8988T (cell line): ENCODE data around the gene TNFRSF1A.
A peak's percentile ranks its signal among the peaks of the same experiment; 100 is the strongest.

ENCODE experiments used
- DNase-seq: peaks from one replicate; pipeline ENCODE4 v3.0.0; 2011

Gene TNFRSF1A

GRCh38 chr12:6322352-6322751, 19.5 kb downstream of the TNFRSF1A start:
- DNase-seq = no peak

GRCh38 chr12:6321905-6322304, 20.0 kb downstream of the TNFRSF1A start:
- DNase-seq = no peak

DNA sequence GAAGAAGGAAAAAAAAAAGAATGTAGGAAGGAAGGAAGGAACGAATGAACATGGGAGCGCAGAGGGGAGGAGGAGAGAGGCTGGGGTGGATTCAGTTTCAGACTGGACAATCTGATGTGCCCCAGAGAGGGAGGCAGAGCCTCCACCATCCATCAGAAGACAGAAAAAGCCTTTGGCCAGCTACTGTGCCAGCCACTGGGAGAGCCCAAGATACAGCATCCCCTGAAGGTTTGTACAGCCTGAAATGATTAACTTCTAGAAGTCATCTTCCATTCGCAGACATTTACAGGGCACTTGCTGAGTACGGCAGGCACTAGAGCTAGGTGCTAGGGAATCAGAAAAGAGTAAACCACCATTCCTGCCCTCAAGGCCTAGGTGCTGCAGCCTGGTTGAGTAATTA, 22.4 kb downstream of the TNFRSF1A start:
- no peak for DNase-seq

DNA sequence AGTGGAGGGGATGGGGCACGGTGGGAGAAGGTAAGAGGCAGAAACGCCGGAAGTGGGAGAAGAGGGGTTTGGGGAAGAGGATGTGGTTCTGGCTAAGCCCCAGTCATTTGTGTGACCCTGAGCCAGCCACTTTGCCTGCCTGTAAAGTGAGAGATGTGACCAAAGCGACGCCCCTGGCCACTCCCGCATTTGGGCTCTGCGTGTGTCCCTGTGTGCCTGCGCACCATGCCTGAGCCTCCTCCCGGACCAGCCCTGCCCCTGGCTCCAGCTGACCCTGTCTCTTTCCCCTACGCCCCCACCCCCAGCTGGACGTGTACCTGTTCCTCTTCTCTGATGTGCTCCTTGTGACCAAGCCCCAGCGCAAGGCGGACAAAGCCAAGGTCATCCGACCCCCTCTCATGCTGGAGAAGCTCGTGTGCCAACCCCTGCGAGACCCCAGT, 23.4 kb downstream of the TNFRSF1A start:
- DNase-seq = no peak

- DNase-seq = no peak
These were observed 24.0 kb downstream of the TNFRSF1A start for GRCh38 chr12:6317693-6318439.

DNA sequence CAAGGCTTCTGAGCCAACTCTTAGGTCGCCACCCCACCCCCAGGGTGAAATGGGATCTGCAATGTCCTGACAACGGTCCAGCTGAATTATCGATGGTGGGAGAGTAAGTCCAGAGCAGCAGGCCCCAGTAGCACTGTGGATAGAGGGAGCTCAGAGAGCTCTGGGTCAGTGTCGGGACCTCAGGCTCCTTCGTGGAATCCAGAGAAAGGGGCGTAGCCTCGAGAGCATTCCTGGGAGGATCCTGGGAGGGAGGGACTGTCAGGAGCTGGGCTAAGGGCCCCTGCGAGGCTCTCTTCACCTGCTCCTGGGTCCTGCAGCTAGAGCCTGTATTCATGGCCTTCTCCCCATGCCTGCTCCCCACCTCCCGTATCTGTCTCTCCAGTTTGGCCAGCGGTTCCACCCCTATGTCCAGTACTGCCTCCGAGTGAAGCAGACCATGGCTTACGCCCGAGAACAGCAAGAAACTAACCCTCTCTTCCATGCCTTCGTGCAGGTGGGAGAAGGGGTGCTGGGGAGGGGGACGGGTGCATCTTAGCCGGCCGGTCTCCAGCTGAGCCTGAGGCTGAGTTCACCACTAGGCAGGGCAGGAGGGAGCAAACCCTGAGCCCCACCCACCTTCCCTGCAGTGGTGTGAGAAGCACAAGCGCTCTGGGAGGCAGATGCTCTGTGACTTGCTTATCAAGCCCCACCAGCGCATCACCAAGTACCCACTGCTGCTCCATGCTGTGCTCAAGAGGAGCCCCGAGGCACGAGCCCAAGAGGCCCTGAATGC, 24.8 kb downstream of the TNFRSF1A start:
- no peak for DNase-seq

GRCh38 chr12:6315704-6316597, 25.9 kb downstream of the TNFRSF1A start:
- no peak for DNase-seq

DNA sequence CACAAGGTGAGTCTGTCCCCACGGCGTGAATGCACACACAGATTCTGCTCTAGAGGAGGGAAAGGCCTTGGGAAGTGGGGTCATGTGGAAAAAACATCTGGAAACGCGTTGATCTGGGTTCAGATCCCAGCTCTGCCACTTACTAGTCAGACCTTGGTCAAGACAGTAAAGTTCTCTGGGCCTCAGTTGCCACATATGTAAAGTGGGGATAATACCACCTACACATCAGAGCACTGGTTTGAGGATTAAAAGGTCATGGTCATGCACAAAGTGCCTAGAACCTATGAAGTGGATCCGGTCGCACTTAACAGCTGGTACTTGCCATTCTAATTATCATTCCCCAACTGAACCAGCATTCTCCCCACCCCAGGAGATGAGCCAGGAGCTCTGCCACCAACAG, 26.7 kb downstream of the TNFRSF1A start:
- DNase-seq = no peak

- no peak for DNase-seq
These were observed 27.1 kb downstream of the TNFRSF1A start for GRCh38 chr12:6314776-6315175.

- DNase-seq = no peak
These were observed 28.4 kb downstream of the TNFRSF1A start for GRCh38 chr12:6313326-6313940.

DNA sequence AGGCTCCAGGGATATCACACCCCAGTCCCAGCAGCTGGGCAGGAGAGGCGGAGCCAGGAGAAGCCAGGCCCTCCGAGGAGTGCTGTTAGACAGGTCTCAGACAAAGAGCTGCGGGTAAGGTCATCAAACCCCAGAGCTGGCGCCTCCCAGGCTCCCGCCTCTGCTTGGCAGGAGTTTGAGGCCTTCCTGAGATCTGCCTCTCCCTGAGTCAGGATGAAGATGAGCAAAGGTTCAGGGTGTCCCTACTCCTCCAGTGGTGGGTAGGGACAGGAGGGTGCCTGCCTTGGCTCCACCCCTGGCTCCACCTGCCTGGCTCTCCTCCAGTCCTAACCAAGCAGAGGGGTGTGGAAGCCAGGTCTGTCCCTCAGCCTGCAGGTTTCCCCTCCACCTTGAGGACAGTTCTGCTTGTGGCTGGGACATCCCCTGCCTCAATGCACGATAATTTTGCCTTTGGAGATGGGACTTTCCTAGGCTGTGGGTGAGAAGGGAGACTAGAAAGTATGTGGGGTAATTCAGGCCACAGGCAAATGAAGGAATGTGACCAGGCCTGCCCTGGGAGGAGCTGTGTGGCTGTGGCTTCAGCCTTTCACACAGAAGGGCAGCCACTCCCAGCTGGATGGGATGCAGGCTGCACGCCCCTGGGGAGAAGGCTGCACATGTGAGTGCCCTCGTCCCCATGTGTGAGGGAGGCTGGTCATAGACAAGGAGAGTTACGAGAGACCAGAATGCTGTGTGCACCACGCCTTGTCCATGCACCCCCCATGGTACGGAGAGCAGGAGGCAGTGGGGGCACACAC, 29.1 kb downstream of the TNFRSF1A start:
- peak; percentile 13 for DNase-seq

DNA sequence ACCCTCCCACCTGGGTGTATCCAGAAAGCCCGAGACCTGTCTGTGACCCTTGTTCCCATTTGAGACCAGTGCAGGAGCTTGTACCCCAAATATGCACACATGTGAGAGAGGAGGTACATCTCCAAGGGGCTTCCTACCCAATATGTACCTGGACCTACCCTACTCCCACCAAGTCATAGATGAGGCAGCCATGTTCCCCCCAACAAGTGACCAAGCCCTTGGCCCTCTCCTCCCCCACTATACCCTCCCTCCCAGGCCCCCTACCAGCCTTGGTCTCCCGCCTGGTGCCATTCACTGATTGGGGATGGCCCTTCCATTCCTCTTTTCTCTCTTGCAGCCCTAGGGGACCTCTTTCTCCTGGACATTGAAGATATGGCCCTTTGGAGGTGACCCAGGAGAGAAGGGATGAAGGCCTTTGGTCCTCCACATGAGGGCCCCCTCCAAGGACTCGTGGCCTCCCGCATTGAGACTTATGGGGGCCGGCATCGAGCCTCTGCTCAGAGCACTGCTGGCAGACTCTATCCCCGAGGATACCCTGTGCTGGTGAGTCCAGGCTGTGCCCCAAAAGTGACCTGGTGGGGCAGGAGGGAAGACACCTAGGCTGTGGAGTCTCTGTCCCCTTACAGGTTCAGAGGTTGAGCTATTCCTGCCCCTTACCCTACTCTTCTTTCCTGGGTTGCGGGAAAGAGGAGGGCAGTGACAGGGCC, 29.9 kb downstream of the TNFRSF1A start:
- DNase-seq = peak; percentile 29

- peak; percentile 5 for DNase-seq
These were observed 30.9 kb downstream of the TNFRSF1A start for GRCh38 chr12:6310771-6311610.

DNA sequence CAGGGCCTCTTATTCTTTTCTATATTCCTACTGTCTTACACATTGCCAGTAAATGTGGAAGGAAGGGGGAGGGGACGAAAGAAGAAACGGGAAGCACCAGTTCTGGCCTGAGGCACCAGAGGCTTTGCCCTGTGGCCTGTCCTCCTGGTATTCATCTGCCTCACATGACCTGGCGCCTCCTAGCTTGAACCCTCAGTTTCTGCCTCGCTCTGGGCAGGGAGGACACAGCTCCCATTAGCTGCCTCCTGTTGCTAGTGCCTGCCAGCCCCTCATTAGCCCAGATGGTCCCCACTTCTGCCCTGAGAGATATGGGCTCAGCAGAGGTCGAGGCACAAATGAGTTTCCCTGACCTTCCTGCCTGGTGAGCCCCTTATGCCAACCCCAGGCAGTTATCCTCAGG, 34.3 kb downstream of the TNFRSF1A start:
- DNase-seq = peak; percentile 1

GRCh38 chr12:6306599-6307220, 35.2 kb downstream of the TNFRSF1A start:
- peak; percentile 2 for DNase-seq

DNA sequence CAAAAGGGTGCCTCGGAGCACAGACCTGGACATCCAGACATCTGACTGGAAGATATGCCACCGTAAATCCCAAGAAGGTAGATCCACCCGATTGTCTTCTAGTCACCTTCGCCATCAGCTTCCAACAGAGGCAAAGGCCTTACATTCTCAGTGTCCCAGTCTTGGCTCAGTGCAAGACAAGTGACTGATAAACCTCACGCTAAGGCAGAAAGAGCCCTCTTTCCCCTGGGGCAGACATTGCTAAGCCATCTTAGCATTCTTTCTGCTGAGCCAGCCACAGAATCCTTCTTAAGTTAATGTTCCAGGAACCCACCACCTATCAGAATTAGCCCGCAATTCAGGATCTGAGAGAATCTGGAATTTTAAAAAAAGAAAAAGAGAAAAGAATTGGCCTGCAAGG, 35.7 kb downstream of the TNFRSF1A start:
- no peak for DNase-seq

GRCh38 chr12:6303071-6303470, 38.8 kb downstream of the TNFRSF1A start:
- no peak for DNase-seq

DNA sequence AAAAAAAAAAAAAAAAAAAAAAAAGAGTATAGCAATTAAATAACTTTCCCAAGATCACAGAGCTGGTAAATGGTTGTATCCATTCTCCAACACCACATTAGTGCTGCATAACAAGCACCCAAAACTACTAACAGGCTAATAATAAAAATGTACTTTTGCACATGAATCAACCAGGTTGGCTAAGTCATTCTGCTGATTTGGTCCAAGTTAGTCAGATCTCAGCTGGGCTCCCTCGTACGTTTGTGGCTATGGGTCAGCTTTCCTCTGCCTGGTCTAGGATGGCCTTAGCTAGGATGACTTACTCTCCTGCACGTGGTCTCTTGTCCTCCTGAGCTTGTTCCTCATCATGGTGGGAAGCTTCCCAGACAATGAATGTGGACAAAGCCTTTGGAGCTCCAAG, 39.3 kb downstream of the TNFRSF1A start:
- DNase-seq = no peak

GRCh38 chr12:6301721-6302120, 40.2 kb downstream of the TNFRSF1A start:
- DNase-seq = no peak

DNA sequence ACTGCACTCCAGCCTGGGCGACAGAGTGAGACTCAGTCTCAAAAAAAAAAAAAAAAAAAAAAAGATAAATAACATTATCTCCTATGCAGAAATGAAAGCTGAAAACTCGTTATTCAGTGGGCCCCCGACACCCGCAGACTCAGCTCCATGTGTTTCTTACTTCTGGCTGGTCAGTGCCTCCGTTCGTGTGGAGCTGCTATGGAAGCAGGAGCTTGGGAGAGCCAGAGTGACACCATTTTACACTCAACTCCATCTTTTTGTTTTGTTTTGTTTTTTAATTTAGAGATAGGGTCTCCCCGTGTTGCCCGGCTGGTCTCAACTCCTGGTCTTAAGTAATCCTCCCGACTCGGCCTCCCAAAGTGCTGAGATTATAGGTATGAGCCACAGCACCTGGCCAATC, 44.7 kb downstream of the TNFRSF1A start:
- DNase-seq = no peak
